Upper lobe of left lung (tissue), 6 donors: Measurements from ENCODE around the gene ZNF470. TPM values are rescaled to one million over a fixed set of nuclear protein-coding genes. Genes with fewer than 3 reads are reported as not detected.

Experiments
- ATAC-seq, 2 donors: fragments of 200-7000 bp; cut with Tn5 transposase; one replicate each; pipeline ENCODE4 v1.9.1; 2022; ENCODE audit warnings: mild to moderate bottlenecking in 2 of 2, moderate library complexity in 2 of 2; ENCODE audit not compliant: low FRiP score in 2 of 2
- DNase-seq, 2 donors: peaks; one replicate each; pipeline ENCODE4 v3.0.0-alpha.2; 2019 to 2020
- H3K27ac ChIP-seq, 4 donors: fragments of 200-600 bp; sonication (generic); one replicate each; pipeline ENCODE4 v1.5.1; 2016 to 2019
- H3K27me3 ChIP-seq, 4 donors: fragments of 200-600 bp; sonication (generic); one replicate each; pipeline ENCODE4 v1.5.1; 2017 to 2019
- H3K36me3 ChIP-seq, 4 donors: fragments of 200-600 bp; sonication (generic); one replicate each; pipeline ENCODE4 v1.5.1; 2016 to 2019
- H3K4me1 ChIP-seq, 4 donors: fragments of 200-600 bp; sonication (generic); one replicate each; pipeline ENCODE4 v1.5.1; 2018 to 2019
- H3K4me3 ChIP-seq, 4 donors: fragments of 200-600 bp; sonication (generic); one replicate each; pipeline ENCODE4 v1.5.1; 2017 to 2019; ENCODE audit warnings: mild to moderate bottlenecking in 2 of 4, moderate library complexity in 1 of 4
- H3K9me3 ChIP-seq, 4 donors: fragments of 200-600 bp; sonication (generic); one replicate each; pipeline ENCODE4 v1.5.1; 2018 to 2019
- EP300 ChIP-seq, 4 donors: sonication (generic); formaldehyde crosslinking; IDR thresholded peaks; one replicate each; pipeline ENCODE4 v1.5.1; 2017; ENCODE audit warnings: antibody characterized with exemption in 4 of 4, control low read depth in 2 of 4
- POLR2A ChIP-seq, 4 donors: fragments of 450-650 bp; IDR thresholded peaks; one replicate each; pipeline ENCODE4 v1.5.1; 2016 to 2017; ENCODE audit warnings: antibody characterized with exemption in 4 of 4, mild to moderate bottlenecking in 2 of 4
- POLR2AphosphoS5 ChIP-seq, 2 donors: sonication (generic); formaldehyde crosslinking; IDR thresholded peaks; one replicate each; pipeline ENCODE4 v1.5.1; 2017; ENCODE audit warnings: antibody characterized with exemption in 2 of 2
- WGBS, 2 donors: methylation state at CpG; one replicate each; pipeline ENCODE4 v1.1.5; 2017 to 2018; 5-methylcytosine and 5-hydroxymethylcytosine counted together
- total RNA-seq, 6 donors: library from RNA; depleted of rRNA in 4 of 6; stranded (reverse); fragments of >200 nt in 4 of 6; gene quantifications; one replicate each; pipeline versions ENCODE4 v1.1.0 to v1.2.1, GENCODE V29; 2016 to 2021
- TF ChIP-seq, protein P1 (sequence below), 6 experiments: fragments of 450-650 bp in 4 of 6; fragments of 200-600 bp in 2 of 6; sonication (generic) in 2 of 6; IDR thresholded peaks; one replicate each; pipeline ENCODE4 v1.5.1; 2016 to 2019; ENCODE audit warnings: antibody characterized with exemption in 6 of 6
- donor health status: DM: no; HTN: no; CAD: no; lungs with moderate emphysema.
- donor health status: DM: no; HTN: yes; CAD: no; lungs with severe emphysema.

ZNF470 gene
- total RNA-seq, 6 donors from 2014 or later = 1.8 to 4.6 (median 3.3) TPM

- no peak for DNase-seq
- 58 to 69% methylated on average over 4 of the region's 4 CpGs for WGBS, 2 donors
Observed at GRCh38 chr19:56596676-56597075, 29.4 kb downstream of the ZNF470 start.

GRCh38 chr19:56597696-56598095 lies 30.4 kb downstream of the ZNF470 start:
- Histone ChIP-seq H3K4me1 (peaks cover 6 to 18% (median 12%) of the 10 kb centered on the region in 4 donors), H3K27me3 (no peaks in the 10 kb centered on the region), H3K36me3 (peaks cover 0 to 18% (median 10%) of the 10 kb centered on the region in 4 donors), H3K27ac (no peak overlapping the region), H3K4me3 (no peak overlapping the region), H3K9me3 (peaks cover 0 to 10% (median 4%) of the 10 kb centered on the region in 4 donors)
- ATAC-seq = no peak
- 89 to 95% methylated on average over 4 of the region's 4 CpGs for WGBS, 2 donors
- DNase-seq = no peak
- TF ChIP-seq POLR2A (IDR thresholded peaks at IDR 0.05) (no peak), EP300 (IDR thresholded peaks at IDR 0.05) (no peak), POLR2AphosphoS5 (IDR thresholded peaks at IDR 0.05) (no peak)
- TF ChIP-seq, protein P1, sequence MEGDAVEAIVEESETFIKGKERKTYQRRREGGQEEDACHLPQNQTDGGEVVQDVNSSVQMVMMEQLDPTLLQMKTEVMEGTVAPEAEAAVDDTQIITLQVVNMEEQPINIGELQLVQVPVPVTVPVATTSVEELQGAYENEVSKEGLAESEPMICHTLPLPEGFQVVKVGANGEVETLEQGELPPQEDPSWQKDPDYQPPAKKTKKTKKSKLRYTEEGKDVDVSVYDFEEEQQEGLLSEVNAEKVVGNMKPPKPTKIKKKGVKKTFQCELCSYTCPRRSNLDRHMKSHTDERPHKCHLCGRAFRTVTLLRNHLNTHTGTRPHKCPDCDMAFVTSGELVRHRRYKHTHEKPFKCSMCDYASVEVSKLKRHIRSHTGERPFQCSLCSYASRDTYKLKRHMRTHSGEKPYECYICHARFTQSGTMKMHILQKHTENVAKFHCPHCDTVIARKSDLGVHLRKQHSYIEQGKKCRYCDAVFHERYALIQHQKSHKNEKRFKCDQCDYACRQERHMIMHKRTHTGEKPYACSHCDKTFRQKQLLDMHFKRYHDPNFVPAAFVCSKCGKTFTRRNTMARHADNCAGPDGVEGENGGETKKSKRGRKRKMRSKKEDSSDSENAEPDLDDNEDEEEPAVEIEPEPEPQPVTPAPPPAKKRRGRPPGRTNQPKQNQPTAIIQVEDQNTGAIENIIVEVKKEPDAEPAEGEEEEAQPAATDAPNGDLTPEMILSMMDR (IDR thresholded peaks at IDR 0.05) = no peak

More at GRCh38 chr19:56596676-56597075, 29.4 kb downstream of the ZNF470 start:
- Histone ChIP-seq H3K9me3 (peaks cover 0 to 8% (median 1%) of the 10 kb centered on the region in 4 donors), H3K27ac (no peak overlapping the region), H3K27me3 (no peaks in the 10 kb centered on the region), H3K4me1 (peaks cover 6 to 18% (median 12%) of the 10 kb centered on the region in 4 donors), H3K4me3 (peak overlapping the region in 1 of 4 donors; percentile 88), H3K36me3 (peaks cover 0 to 10% (median 7%) of the 10 kb centered on the region in 4 donors)
- no peak for ATAC-seq
- TF ChIP-seq, protein P1 (IDR thresholded peaks at IDR 0.05) = no peak
- TF ChIP-seq EP300 (IDR thresholded peaks at IDR 0.05) (no peak), POLR2AphosphoS5 (IDR thresholded peaks at IDR 0.05) (no peak), POLR2A (IDR thresholded peaks at IDR 0.05) (no peak)

GRCh38 chr19:56601375-56601774 lies 34.1 kb downstream of the ZNF470 start:
- WGBS, 2 donors = 93% methylated on average over 3 of the region's 3 CpGs; no CpG with 5 or more reads in 1 of the 2 donors
- H3K27me3 ChIP-seq = no peaks in the 10 kb centered on the region
- H3K27ac ChIP-seq = no peak overlapping the region
- TF ChIP-seq POLR2AphosphoS5 (IDR thresholded peaks at IDR 0.05) (no peak), EP300 (IDR thresholded peaks at IDR 0.05) (no peak), POLR2A (IDR thresholded peaks at IDR 0.05) (no peak)
- DNase-seq = no peak
- peaks cover 0 to 23% (median 11%) of the 10 kb centered on the region in 4 donors for H3K36me3 ChIP-seq
- H3K4me1 ChIP-seq = peaks cover under 1 to 7% (median 3%) of the 10 kb centered on the region in 4 donors
- H3K9me3 ChIP-seq = peaks cover 13 to 38% (median 26%) of the 10 kb centered on the region in 4 donors
- no peak overlapping the region for H3K4me3 ChIP-seq
- ATAC-seq = peak in 1 of 2 donors; percentile 43

GRCh38 chr19:56603829-56604228 lies 36.6 kb downstream of the ZNF470 start:
- DNase-seq (no peak), ATAC-seq (no peak)
- 83 to 92% methylated on average over 6 of the region's 6 CpGs for WGBS, 2 donors
- H3K4me3 ChIP-seq = no peak overlapping the region
- peaks cover 0 to 23% (median 11%) of the 10 kb centered on the region in 4 donors for H3K36me3 ChIP-seq
- peaks cover 20 to 55% (median 43%) of the 10 kb centered on the region in 4 donors for H3K9me3 ChIP-seq
- TF ChIP-seq EP300 (IDR thresholded peaks at IDR 0.05) = no peak
- TF ChIP-seq POLR2AphosphoS5 (IDR thresholded peaks at IDR 0.05) = no peak
- H3K4me1 ChIP-seq = no peaks in the 10 kb centered on the region
- no peak overlapping the region for H3K27ac ChIP-seq
- no peaks in the 10 kb centered on the region for H3K27me3 ChIP-seq

GRCh38 chr19:56608274-56608964 lies 41.2 kb downstream of the ZNF470 start:
- 76 to 78% methylated on average over 8 of the region's 8 CpGs for WGBS, 2 donors
- H3K27ac ChIP-seq = no peak overlapping the region
- ATAC-seq (no peak), DNase-seq (no peak)
- peaks cover 0 to 18% (median 2%) of the 10 kb centered on the region in 4 donors for H3K36me3 ChIP-seq
- H3K27me3 ChIP-seq = no peaks in the 10 kb centered on the region
- TF ChIP-seq EP300 (IDR thresholded peaks at IDR 0.05) = no peak
- TF ChIP-seq POLR2A (IDR thresholded peaks at IDR 0.05) = no peak
- TF ChIP-seq, protein P1 (IDR thresholded peaks at IDR 0.05) = no peak
- no peak for TF ChIP-seq POLR2AphosphoS5 (IDR thresholded peaks at IDR 0.05)
- no peak overlapping the region for H3K4me3 ChIP-seq
- H3K9me3 ChIP-seq = peaks cover 41 to 78% (median 64%) of the 10 kb centered on the region in 4 donors
- no peaks in the 10 kb centered on the region for H3K4me1 ChIP-seq
